ENCODE results near the gene MS4A6E. TPM values are rescaled to one million over a fixed set of nuclear protein-coding genes. Genes with fewer than 3 reads are reported as not detected.

The MS4A6E gene
- total and polyA plus RNA-seq, 2 experiments from 2014 or later, result not detected

GRCh38 chr11:60292145-60292544 lies 34.9 kb upstream of the MS4A6E start:
- no peaks in the 10 kb centered on the region for H3K36me3 ChIP-seq (ENCODE audit: insufficient read depth)
- no peaks in the 10 kb centered on the region for H3K79me2 ChIP-seq (replicated peaks; ENCODE audit: insufficient read depth)
- no peaks in the 10 kb centered on the region for H4K20me1 ChIP-seq (replicated peaks; ENCODE audit: insufficient read depth)
- no peak overlapping the region for H3K27ac Mint-ChIP-seq
- no peaks in the 10 kb centered on the region for H3F3A ChIP-seq (replicated peaks; ENCODE audit: low read depth)
- H3K9me2 ChIP-seq (ENCODE audit: insufficient read depth), result peaks cover 8% of the 10 kb centered on the region; the same call in 1 of the 2 replicates
- no peaks in the 10 kb centered on the region for H3K27me3 ChIP-seq (ENCODE audit: insufficient read depth)
- TF ChIP-seq ZNF331 (CRISPR knock-in tag; IDR thresholded peaks at IDR 0.05; ENCODE audit: low read depth), result no peak
- no peak for TF ChIP-seq ETS1 (IDR thresholded peaks at IDR 0.05)
- TF ChIP-seq REST (IDR thresholded peaks at IDR 0.05; ENCODE audit: unreplicated experiment), result no peak
- TF ChIP-seq EZH2 (IDR thresholded peaks at IDR 0.05; ENCODE audit: low read depth, unreplicated experiment), result no peak
- no peak for TF ChIP-seq CTCF (conservative IDR thresholded peaks at IDR 0.05; ENCODE audit: low read depth in 2 of 2)
- no peak for TF ChIP-seq EZH2phosphoT487 (IDR thresholded peaks at IDR 0.05; ENCODE audit: unreplicated experiment)
- TF ChIP-seq ZNF114 (CRISPR knock-in tag; IDR thresholded peaks at IDR 0.05), result no peak
- no peak for TF ChIP-seq JUNB (IDR thresholded peaks at IDR 0.05; ENCODE audit: unreplicated experiment)
- no peak for TF ChIP-seq NANOG (IDR thresholded peaks at IDR 0.05; ENCODE audit: borderline replicate concordance)
- no peak for TF ChIP-seq ZNF462 (CRISPR knock-in tag; IDR thresholded peaks at IDR 0.05)
- TF ChIP-seq POLR2AphosphoS5 (IDR thresholded peaks at IDR 0.05; ENCODE audit: low read depth), result no peak
- TF ChIP-seq STAT1 (IDR thresholded peaks at IDR 0.05; ENCODE audit: unreplicated experiment), result no peak
- DNase-seq (ENCODE audit: low spot score) (no peak), ATAC-seq (no peak)
- peaks cover 21% of the 10 kb centered on the region for H3K36me3 Mint-ChIP-seq (ENCODE audit: low read depth)
- H3K9me3 Mint-ChIP-seq, result peaks cover 29% of the 10 kb centered on the region
- no peak overlapping the region for H3K4me3 Mint-ChIP-seq
- H3K4me2 ChIP-seq, result no peak overlapping the region
- H3K4me1 ChIP-seq (ENCODE audit: insufficient read depth), result no peaks in the 10 kb centered on the region
- no peak overlapping the region for H2AFZ ChIP-seq
- no peak overlapping the region for H3K27ac ChIP-seq (ENCODE audit: low read depth)
- H3K27me3 Mint-ChIP-seq (ENCODE audit: insufficient read depth, low read depth, poor library complexity), result no peaks in the 10 kb centered on the region
- no peak overlapping the region for H3K4me3 ChIP-seq
- H3K4me1 Mint-ChIP-seq, result no peaks in the 10 kb centered on the region

Data from GM23338 (cell line).